ENCODE results near the gene RCL1.
A peak's percentile ranks its signal among the peaks of the same experiment; 100 is the strongest.

RCL1 gene

GRCh38 chr9:4764033-4764432 lies 28.7 kb upstream of the RCL1 start:
- Histone ChIP-seq H3K4me2 (ENCODE audit: insufficient read depth, low read length, poor library complexity, severe bottlenecking) (no peak overlapping the region), H3K4ac (ENCODE audit: low read length) (no peak overlapping the region), H3K18ac (ENCODE audit: low read length) (no peak overlapping the region), H4K91ac (ENCODE audit: low read depth, low read length, poor library complexity) (no peak overlapping the region), H2BK12ac (ENCODE audit: low read length) (no peak overlapping the region), H2AFZ (ENCODE audit: low read length) (peak overlapping the region; percentile 86), H3K27me3 (ENCODE audit: control insufficient read depth in 3 of 3, insufficient read depth in 3 of 3, low read depth in 1 of 3, low read length in 3 of 3) (peaks cover 0 to 5% (median 0%) of the 10 kb centered on the region in 3 experiments), H2BK15ac (ENCODE audit: low read length) (no peak overlapping the region), H3K9ac (ENCODE audit: low read depth, low read length, poor library complexity) (no peak overlapping the region), H3K79me1 (ENCODE audit: low read depth, low read length) (no peaks in the 10 kb centered on the region), H4K8ac (ENCODE audit: low read depth, low read length) (no peak overlapping the region), H2AK5ac (ENCODE audit: low read depth, low read length) (no peak overlapping the region), H3K14ac (ENCODE audit: low read length) (no peak overlapping the region), H2BK5ac (ENCODE audit: low read length) (no peak overlapping the region), H3K23ac (ENCODE audit: low read depth, low read length, poor library complexity) (no peak overlapping the region), H3K9me3 (replicated peaks in 1 of 2; ENCODE audit: control insufficient read depth in 2 of 2, insufficient read depth in 1 of 2, low read depth in 1 of 2, low read length in 2 of 2) (no peaks in the 10 kb centered on the region), H3K27ac (replicated peaks; ENCODE audit: low read length) (no peak overlapping the region), H2BK120ac (ENCODE audit: low read depth, low read length) (no peak overlapping the region), H3K4me1 (ENCODE audit: control insufficient read depth in 2 of 2, insufficient read depth in 1 of 2, low read depth in 1 of 2, low read length in 2 of 2) (peaks cover 6 to 10% of the 10 kb centered on the region in 2 donors), H3K4me3 (ENCODE audit: low read length in 2 of 2) (no peak overlapping the region), H3K36me3 (replicated peaks in 1 of 2; ENCODE audit: control insufficient read depth in 2 of 2, insufficient read depth in 2 of 2, low read length in 2 of 2) (no peaks in the 10 kb centered on the region)
- no CpG with 5 or more reads among the region's 3 CpGs for WGBS, 2 donors (ENCODE audit: extremely low coverage in 2 of 2, insufficient read length in 2 of 2, insufficient replicate concordance in 1 of 2)
- DNase-seq (ENCODE audit: low spot score), result no peak

- Histone ChIP-seq H4K8ac (ENCODE audit: low read depth, low read length) (no peak overlapping the region), H3K27me3 (ENCODE audit: control insufficient read depth in 3 of 3, insufficient read depth in 3 of 3, low read depth in 1 of 3, low read length in 3 of 3) (no peaks in the 10 kb centered on the region), H3K79me1 (ENCODE audit: low read depth, low read length) (no peaks in the 10 kb centered on the region), H3K14ac (ENCODE audit: low read length) (no peak overlapping the region), H2BK120ac (ENCODE audit: low read depth, low read length) (no peak overlapping the region), H3K9ac (ENCODE audit: low read depth, low read length, poor library complexity) (no peak overlapping the region), H3K4me1 (ENCODE audit: control insufficient read depth in 2 of 2, insufficient read depth in 1 of 2, low read depth in 1 of 2, low read length in 2 of 2) (peaks cover 0 to under 1% of the 10 kb centered on the region in 2 donors), H3K27ac (replicated peaks; ENCODE audit: low read length) (no peak overlapping the region), H2AFZ (ENCODE audit: low read length) (no peak overlapping the region), H3K4me3 (ENCODE audit: low read length in 2 of 2) (no peak overlapping the region), H2BK15ac (ENCODE audit: low read length) (no peak overlapping the region), H2BK12ac (ENCODE audit: low read length) (no peak overlapping the region), H3K4me2 (ENCODE audit: insufficient read depth, low read length, poor library complexity, severe bottlenecking) (no peak overlapping the region), H3K36me3 (replicated peaks in 1 of 2; ENCODE audit: control insufficient read depth in 2 of 2, insufficient read depth in 2 of 2, low read length in 2 of 2) (no peaks in the 10 kb centered on the region), H3K18ac (ENCODE audit: low read length) (no peak overlapping the region), H2AK5ac (ENCODE audit: low read depth, low read length) (no peak overlapping the region), H4K91ac (ENCODE audit: low read depth, low read length, poor library complexity) (no peak overlapping the region), H3K4ac (ENCODE audit: low read length) (no peak overlapping the region), H2BK5ac (ENCODE audit: low read length) (no peak overlapping the region), H3K9me3 (replicated peaks in 1 of 2; ENCODE audit: control insufficient read depth in 2 of 2, insufficient read depth in 1 of 2, low read depth in 1 of 2, low read length in 2 of 2) (no peaks in the 10 kb centered on the region), H3K23ac (ENCODE audit: low read depth, low read length, poor library complexity) (no peak overlapping the region)
- no peak for DNase-seq (ENCODE audit: low spot score)
These were observed 24.1 kb upstream of the RCL1 start for GRCh38 chr9:4768681-4769080.

- no peaks in the 10 kb centered on the region for H3K9me3 ChIP-seq (replicated peaks in 1 of 2; ENCODE audit: control insufficient read depth in 2 of 2, insufficient read depth in 1 of 2, low read depth in 1 of 2, low read length in 2 of 2)
- H4K91ac ChIP-seq (ENCODE audit: low read depth, low read length, poor library complexity), result no peak overlapping the region
- H2AFZ ChIP-seq (ENCODE audit: low read length), result no peak overlapping the region
- H3K4ac ChIP-seq (ENCODE audit: low read length), result no peak overlapping the region
- no peak overlapping the region for H2AK5ac ChIP-seq (ENCODE audit: low read depth, low read length)
- H3K27me3 ChIP-seq (ENCODE audit: control insufficient read depth in 3 of 3, insufficient read depth in 3 of 3, low read depth in 1 of 3, low read length in 3 of 3), result no peaks in the 10 kb centered on the region
- no peak overlapping the region for H3K4me3 ChIP-seq (ENCODE audit: low read length in 2 of 2)
- H3K18ac ChIP-seq (ENCODE audit: low read length), result no peak overlapping the region
- no peak overlapping the region for H3K4me2 ChIP-seq (ENCODE audit: insufficient read depth, low read length, poor library complexity, severe bottlenecking)
- H4K8ac ChIP-seq (ENCODE audit: low read depth, low read length), result no peak overlapping the region
- H3K79me1 ChIP-seq (ENCODE audit: low read depth, low read length), result no peaks in the 10 kb centered on the region
- WGBS, 2 donors (ENCODE audit: extremely low coverage in 2 of 2, insufficient read length in 2 of 2, insufficient replicate concordance in 1 of 2), result no CpG with 5 or more reads among the region's 7 CpGs
- H2BK12ac ChIP-seq (ENCODE audit: low read length), result no peak overlapping the region
- H3K36me3 ChIP-seq (replicated peaks in 1 of 2; ENCODE audit: control insufficient read depth in 2 of 2, insufficient read depth in 2 of 2, low read length in 2 of 2), result no peaks in the 10 kb centered on the region
- no peak for DNase-seq (ENCODE audit: low spot score)
- H2BK15ac ChIP-seq (ENCODE audit: low read length), result no peak overlapping the region
- no peak overlapping the region for H2BK120ac ChIP-seq (ENCODE audit: low read depth, low read length)
- H2BK5ac ChIP-seq (ENCODE audit: low read length), result no peak overlapping the region
- H3K4me1 ChIP-seq (ENCODE audit: control insufficient read depth in 2 of 2, insufficient read depth in 1 of 2, low read depth in 1 of 2, low read length in 2 of 2), result no peaks in the 10 kb centered on the region
- no peak overlapping the region for H3K27ac ChIP-seq (replicated peaks; ENCODE audit: low read length)
- H3K9ac ChIP-seq (ENCODE audit: low read depth, low read length, poor library complexity), result peak overlapping the region; percentile 18
- no peak overlapping the region for H3K23ac ChIP-seq (ENCODE audit: low read depth, low read length, poor library complexity)
- no peak overlapping the region for H3K14ac ChIP-seq (ENCODE audit: low read length)
These were observed 23.2 kb upstream of the RCL1 start for GRCh38 chr9:4769321-4770080.

DNA sequence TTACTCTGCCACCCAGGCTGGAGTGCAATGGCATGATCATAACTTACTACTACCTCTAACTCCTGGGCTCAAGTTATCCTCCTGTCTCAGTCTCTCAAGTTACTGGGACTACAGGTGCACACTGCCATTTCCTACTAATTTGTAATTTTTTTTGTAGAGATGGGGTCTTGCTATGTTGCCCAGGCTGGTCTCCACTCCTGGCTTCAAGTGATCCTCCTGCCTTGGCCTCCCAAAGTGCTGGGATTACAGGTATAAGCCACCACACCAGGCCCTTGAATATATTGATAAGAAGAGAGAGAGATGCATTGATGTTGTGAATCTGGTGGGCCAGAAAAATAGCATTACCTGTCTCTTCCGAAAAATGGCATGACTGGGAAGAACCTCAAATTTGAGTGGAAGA lies 21.0 kb upstream of the RCL1 start:
- Histone ChIP-seq H4K91ac (ENCODE audit: low read depth, low read length, poor library complexity) (no peak overlapping the region), H3K18ac (ENCODE audit: low read length) (no peak overlapping the region), H2BK5ac (ENCODE audit: low read length) (no peak overlapping the region), H4K8ac (ENCODE audit: low read depth, low read length) (no peak overlapping the region), H2AK5ac (ENCODE audit: low read depth, low read length) (no peak overlapping the region), H2AFZ (ENCODE audit: low read length) (no peak overlapping the region), H2BK120ac (ENCODE audit: low read depth, low read length) (no peak overlapping the region), H3K9me3 (replicated peaks in 1 of 2; ENCODE audit: control insufficient read depth in 2 of 2, insufficient read depth in 1 of 2, low read depth in 1 of 2, low read length in 2 of 2) (no peaks in the 10 kb centered on the region), H3K4me2 (ENCODE audit: insufficient read depth, low read length, poor library complexity, severe bottlenecking) (no peak overlapping the region), H3K27me3 (ENCODE audit: control insufficient read depth in 3 of 3, insufficient read depth in 3 of 3, low read depth in 1 of 3, low read length in 3 of 3) (no peaks in the 10 kb centered on the region), H3K27ac (replicated peaks; ENCODE audit: low read length) (no peak overlapping the region), H3K9ac (ENCODE audit: low read depth, low read length, poor library complexity) (no peak overlapping the region), H3K4me1 (ENCODE audit: control insufficient read depth in 2 of 2, insufficient read depth in 1 of 2, low read depth in 1 of 2, low read length in 2 of 2) (no peaks in the 10 kb centered on the region), H2BK15ac (ENCODE audit: low read length) (no peak overlapping the region), H3K4me3 (ENCODE audit: low read length in 2 of 2) (no peak overlapping the region), H3K14ac (ENCODE audit: low read length) (no peak overlapping the region), H3K23ac (ENCODE audit: low read depth, low read length, poor library complexity) (no peak overlapping the region), H3K36me3 (replicated peaks in 1 of 2; ENCODE audit: control insufficient read depth in 2 of 2, insufficient read depth in 2 of 2, low read length in 2 of 2) (no peaks in the 10 kb centered on the region), H3K79me1 (ENCODE audit: low read depth, low read length) (no peaks in the 10 kb centered on the region), H2BK12ac (ENCODE audit: low read length) (no peak overlapping the region), H3K4ac (ENCODE audit: low read length) (no peak overlapping the region)
- no peak for DNase-seq (ENCODE audit: low spot score)
- WGBS, 2 donors (ENCODE audit: extremely low coverage in 2 of 2, insufficient read length in 2 of 2, insufficient replicate concordance in 1 of 2), result no CpG with 5 or more reads among the region's 1 CpG

Data from neuronal stem cell (in vitro differentiated cells).